ENCODE measurements around the gene KLHL33.

The KLHL33 gene

DNA sequence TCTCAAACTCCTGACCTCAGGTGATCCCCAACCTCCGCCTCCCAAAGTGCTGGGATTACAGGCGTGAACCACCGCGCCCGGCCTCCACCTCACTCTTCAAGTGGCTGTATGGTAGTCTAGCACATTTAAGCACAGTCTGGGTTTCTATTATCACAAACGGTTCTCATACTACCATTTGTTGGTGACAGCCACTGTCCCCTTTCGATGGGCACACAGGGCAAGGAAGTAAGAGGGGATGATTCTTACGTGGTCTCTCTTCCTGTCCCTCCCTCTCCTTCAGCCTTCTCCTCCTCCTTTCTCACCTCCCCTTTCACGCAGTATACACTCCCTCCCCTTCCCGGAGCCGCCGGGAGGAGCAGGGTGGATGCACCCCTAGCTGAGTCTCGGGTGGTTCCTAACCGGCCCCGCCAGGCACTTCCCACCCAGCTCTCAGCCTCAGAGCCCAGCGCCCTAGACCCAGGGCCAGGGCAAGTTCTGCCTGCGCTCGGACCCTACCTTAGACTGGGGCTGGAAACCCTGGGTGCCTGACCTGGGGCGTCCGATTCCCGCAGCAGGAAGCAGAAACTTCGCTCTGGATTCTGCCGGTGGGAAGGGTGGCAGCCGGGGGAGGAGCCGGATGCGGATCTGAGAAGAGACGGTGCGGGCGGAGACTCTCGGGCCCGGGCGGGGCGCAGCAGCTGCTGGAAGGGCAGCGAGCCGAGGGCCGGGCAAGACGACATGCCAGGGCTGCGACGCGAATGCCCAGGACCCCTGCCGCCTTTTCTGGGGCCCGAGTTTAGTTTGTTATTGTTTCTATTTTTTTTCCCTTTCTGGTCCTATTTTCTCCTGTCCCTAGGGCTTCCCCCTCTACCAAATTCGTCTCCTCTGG lies 22.9 kb downstream of the KLHL33 start, which contains the start of gene TEP1:
Gene TEP1 (minus strand): TSS at position 626 of the 868 bp plus-strand sequence. CDS start 5,062 bp downstream, outside the sequence.
- DNase-seq (ENCODE audit: low read depth), result peak; percentile 64

- DNase-seq (ENCODE audit: low read depth), result no peak
Measured at GRCh38 chr14:20412411-20412810, 23.6 kb downstream of the KLHL33 start.

- no peak for DNase-seq (ENCODE audit: low read depth)
Measured at GRCh38 chr14:20409226-20409625, 26.7 kb downstream of the KLHL33 start.

GRCh38 chr14:20403521-20403920 lies 32.4 kb downstream of the KLHL33 start:
- no peak for DNase-seq (ENCODE audit: low read depth)

- DNase-seq (ENCODE audit: low read depth), result no peak
Measured at GRCh38 chr14:20400965-20401593, 34.9 kb downstream of the KLHL33 start.

- no peak for DNase-seq (ENCODE audit: low read depth)
Measured at GRCh38 chr14:20400589-20400964, 35.4 kb downstream of the KLHL33 start.

DNA sequence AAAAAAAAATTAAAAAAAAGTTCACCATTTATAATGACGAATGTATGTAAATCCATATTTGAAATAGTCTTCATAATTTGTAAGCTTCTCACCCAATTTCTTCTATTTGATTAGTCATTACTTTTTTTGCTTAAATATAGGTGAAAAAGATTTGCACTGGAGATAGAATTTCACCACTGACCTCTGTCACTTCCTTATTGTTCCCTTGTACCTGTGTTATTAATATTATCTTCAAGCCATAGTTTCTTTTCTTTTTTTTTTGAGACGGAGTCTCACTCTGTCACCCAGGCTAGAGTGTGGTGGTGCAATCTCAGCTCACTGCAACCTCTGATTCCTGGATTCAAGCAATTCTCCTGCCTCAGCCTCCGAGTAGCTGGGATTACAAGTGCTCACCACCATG lies 38.5 kb downstream of the KLHL33 start:
- no peak for DNase-seq (ENCODE audit: low read depth)

DNA sequence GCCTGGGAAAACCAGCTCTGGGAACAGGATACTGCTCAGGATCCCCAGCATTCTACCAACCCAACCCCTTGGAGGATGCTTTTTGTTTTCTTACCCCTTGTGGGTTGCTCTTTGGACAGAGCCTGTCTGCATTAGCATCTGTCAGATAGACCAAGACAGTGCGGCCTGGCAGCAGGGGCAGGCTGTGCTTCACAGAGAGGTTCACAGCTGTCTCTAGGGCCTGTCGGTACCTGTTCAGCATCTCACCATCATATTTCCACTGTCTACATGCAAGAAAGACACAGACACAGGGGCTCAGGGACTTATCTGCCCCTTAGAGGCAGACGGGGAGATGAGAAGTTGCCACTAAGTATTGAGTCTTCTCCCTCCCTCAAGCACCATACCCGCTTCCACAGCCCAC lies 44.5 kb downstream of the KLHL33 start:
- no peak for DNase-seq (ENCODE audit: low read depth)

- DNase-seq (ENCODE audit: low read depth), result no peak
Measured at GRCh38 chr14:20388159-20388558, 47.8 kb downstream of the KLHL33 start.

DNA sequence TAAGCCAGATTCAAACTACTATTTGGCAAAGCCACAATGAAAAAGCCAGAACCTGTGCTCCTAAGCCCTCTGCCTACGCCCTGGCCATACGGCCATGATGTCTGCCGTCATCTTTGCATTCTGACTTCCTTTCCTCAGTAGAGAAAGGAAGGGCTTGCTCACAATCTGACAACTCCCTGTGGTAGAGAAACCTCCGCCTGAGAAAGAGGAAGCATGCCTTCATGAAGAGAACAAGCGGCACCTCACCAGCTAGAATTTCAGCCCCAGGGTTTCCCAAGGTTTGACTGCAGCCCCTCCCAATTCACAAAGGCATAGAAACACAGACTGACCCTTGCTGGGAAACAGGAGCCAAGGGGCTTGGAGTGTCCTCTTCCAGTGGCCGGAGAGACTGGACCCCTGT lies 48.4 kb downstream of the KLHL33 start:
- DNase-seq (ENCODE audit: low read depth), result no peak

GRCh38 chr14:20386276-20386855 lies 49.6 kb downstream of the KLHL33 start:
- no peak for DNase-seq (ENCODE audit: low read depth)

DNA sequence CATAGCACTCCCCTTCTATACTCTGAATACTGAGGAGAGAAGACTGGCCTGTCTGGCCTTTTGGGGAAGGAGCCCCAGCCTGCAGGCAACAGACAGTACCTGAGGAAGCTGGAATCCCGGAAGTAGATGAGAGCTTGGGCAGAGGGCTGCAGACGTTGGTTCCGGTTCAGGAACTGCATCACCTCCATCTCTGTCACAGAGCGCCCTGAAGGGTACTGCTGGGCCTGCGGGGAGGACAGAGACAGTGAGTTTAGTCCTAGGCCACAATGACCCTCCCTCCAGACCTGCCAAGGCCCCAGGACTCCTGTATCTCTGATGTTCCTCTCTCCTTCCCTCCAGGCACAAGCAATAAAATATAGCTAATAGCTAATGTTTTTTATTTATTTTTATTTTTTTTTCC lies 51.1 kb downstream of the KLHL33 start:
- DNase-seq (ENCODE audit: low read depth), result no peak

DNA sequence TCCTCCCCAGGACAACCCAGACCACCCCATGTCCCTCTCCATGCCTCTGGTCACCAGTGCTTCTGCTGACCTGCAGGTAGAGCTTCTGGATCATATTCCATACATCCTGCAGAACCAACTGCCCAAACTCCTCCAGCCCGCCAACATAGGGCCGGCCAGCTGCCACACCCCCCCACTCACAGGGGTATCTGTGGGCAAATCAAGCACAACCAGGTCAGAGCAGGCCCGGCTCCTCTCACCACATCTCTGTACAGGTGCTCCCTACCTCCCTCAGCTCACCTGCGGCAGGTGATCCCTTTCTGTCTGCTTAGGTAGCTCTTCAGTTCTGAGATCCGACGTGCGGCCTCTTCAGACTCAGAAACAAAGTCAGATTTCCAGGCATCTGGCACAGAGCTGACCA lies 51.6 kb downstream of the KLHL33 start:
- DNase-seq (ENCODE audit: low read depth), result no peak

GRCh38 chr14:20383636-20384035 lies 52.3 kb downstream of the KLHL33 start:
- no peak for DNase-seq (ENCODE audit: low read depth)

- DNase-seq (ENCODE audit: low read depth), result no peak
Measured at GRCh38 chr14:20383032-20383431, 52.9 kb downstream of the KLHL33 start.

- no peak for DNase-seq (ENCODE audit: low read depth)
Measured at GRCh38 chr14:20382526-20382925, 53.4 kb downstream of the KLHL33 start.

- DNase-seq (ENCODE audit: low read depth), result no peak
Measured at GRCh38 chr14:20381341-20381740, 54.6 kb downstream of the KLHL33 start.

- DNase-seq (ENCODE audit: low read depth), result no peak
Measured at GRCh38 chr14:20380681-20381080, 55.3 kb downstream of the KLHL33 start.

GRCh38 chr14:20379743-20380142 lies 56.2 kb downstream of the KLHL33 start:
- no peak for DNase-seq (ENCODE audit: low read depth)

- DNase-seq (ENCODE audit: low read depth), result no peak
Measured at GRCh38 chr14:20377171-20377570, 58.8 kb downstream of the KLHL33 start.

DNA sequence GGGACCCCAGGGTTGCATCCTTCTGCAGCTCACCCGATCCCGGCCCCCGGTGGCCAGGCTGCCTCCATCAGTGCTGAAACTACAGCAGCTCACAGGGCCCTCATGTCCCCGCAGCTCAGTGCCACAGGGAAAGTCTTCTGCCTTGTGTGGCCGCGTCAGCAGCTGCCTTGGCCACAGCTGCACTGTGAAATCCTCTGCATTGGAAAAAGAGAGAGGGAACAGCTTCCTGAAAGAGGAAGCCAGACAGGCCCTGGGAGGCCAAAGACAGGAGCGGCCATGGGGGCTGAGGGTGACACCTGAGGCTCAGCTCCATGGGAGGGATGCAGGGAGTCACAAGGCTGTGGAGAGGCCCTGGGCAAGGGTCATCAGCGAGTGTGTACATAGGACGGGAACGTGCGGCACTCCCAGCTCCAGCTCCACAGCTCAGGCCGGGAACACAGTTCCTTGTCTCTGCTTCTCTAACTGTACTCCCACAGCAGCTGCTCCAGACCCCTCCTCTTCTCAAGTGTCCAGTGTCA lies 59.8 kb downstream of the KLHL33 start:
- DNase-seq (ENCODE audit: low read depth), result no peak

Measured in activated T-cell treated with anti-CD3 and anti-CD28 coated beads for 1 hour (primary cell).